HG03565 (cell line): ENCODE data around the gene TMEM108.

ENCODE experiments used
- ATAC-seq: cut with Tn5 transposase; IDR thresholded peaks from one replicate; pipeline ENCODE4 v1.9.1; 2021; ENCODE audit warnings: mild to moderate bottlenecking, moderate library complexity; ENCODE audit not compliant: unreplicated experiment

TMEM108 gene

GRCh38 chr3:133270631-133271030 is 232.4 kb downstream of the TMEM108 start:
- no peak for ATAC-seq

GRCh38 chr3:133271042-133271441 is 232.9 kb downstream of the TMEM108 start:
- ATAC-seq = no peak

- no peak for ATAC-seq
Measured at GRCh38 chr3:133271539-133271938, 233.3 kb downstream of the TMEM108 start.

GRCh38 chr3:133273346-133273745 is 235.2 kb downstream of the TMEM108 start:
- ATAC-seq = no peak

- ATAC-seq = no peak
Measured at GRCh38 chr3:133274477-133274876, 236.3 kb downstream of the TMEM108 start.

- ATAC-seq = no peak
Measured at GRCh38 chr3:133276594-133276993, 238.4 kb downstream of the TMEM108 start.

- ATAC-seq = no peak
Measured at GRCh38 chr3:133277813-133278212, 239.6 kb downstream of the TMEM108 start.

- no peak for ATAC-seq
Measured at GRCh38 chr3:133278260-133279043, 240.3 kb downstream of the TMEM108 start.

- ATAC-seq = no peak
Measured at GRCh38 chr3:133280586-133280985, 242.4 kb downstream of the TMEM108 start.

- ATAC-seq = no peak
Measured at GRCh38 chr3:133282236-133282635, 244.0 kb downstream of the TMEM108 start.

GRCh38 chr3:133283958-133284807 is 246.0 kb downstream of the TMEM108 start:
- no peak for ATAC-seq

GRCh38 chr3:133289322-133289721 is 251.1 kb downstream of the TMEM108 start:
- no peak for ATAC-seq

GRCh38 chr3:133292296-133292695 is 254.1 kb downstream of the TMEM108 start:
- ATAC-seq = no peak

- ATAC-seq = no peak
Measured at GRCh38 chr3:133293397-133294110, 255.4 kb downstream of the TMEM108 start.

- ATAC-seq = no peak
Measured at GRCh38 chr3:133294253-133294652, 256.1 kb downstream of the TMEM108 start.

- peak; percentile 94 for ATAC-seq
Measured at GRCh38 chr3:133295199-133295901, 257.2 kb downstream of the TMEM108 start.

- ATAC-seq = no peak
Measured at GRCh38 chr3:133295944-133296917, 258.0 kb downstream of the TMEM108 start.

- no peak for ATAC-seq
Measured at GRCh38 chr3:133296981-133297380, 258.8 kb downstream of the TMEM108 start.

- no peak for ATAC-seq
Measured at GRCh38 chr3:133300102-133300501, 261.9 kb downstream of the TMEM108 start.

GRCh38 chr3:133301194-133301593 is 263.0 kb downstream of the TMEM108 start:
- ATAC-seq = no peak
